Inferior parietal cortex (tissue), 1 donor: ENCODE measurements around the gene KIF26B.

Source experiments
- DNase-seq: peaks from one replicate; pipeline ENCODE4 v3.0.0-alpha.2; 2016; ENCODE audit errors: extremely low spot score

KIF26B gene

DNA sequence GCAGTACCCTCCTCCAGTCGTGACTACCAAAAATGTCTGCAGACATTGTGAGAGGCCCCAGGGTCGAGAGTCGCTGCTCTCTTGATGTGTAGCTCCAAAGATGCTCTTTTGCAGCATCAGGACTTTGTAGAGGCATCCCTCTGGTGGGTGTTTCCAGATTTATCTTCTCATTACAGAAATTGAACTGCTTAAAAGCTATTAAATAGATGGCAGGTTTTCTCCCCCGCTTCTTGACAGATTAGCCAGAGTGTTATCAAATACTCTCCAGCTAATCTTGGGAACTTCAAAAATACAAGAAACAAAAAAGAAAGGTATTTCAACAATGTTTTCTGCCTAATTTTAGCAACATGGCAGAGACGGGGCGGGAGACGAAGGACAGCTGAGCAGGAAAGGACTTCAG, 265.2 kb downstream of the KIF26B start:
- no peak for DNase-seq

GRCh38 chr1:245420926-245421325, 266.1 kb downstream of the KIF26B start:
- DNase-seq, result no peak

- no peak for DNase-seq
Measured at GRCh38 chr1:245428681-245429080, 273.9 kb downstream of the KIF26B start.

- no peak for DNase-seq
Measured at GRCh38 chr1:245431706-245432105, 276.9 kb downstream of the KIF26B start.

- DNase-seq, result no peak
Measured at GRCh38 chr1:245432228-245432875, 277.6 kb downstream of the KIF26B start.

- no peak for DNase-seq
Measured at GRCh38 chr1:245433561-245433960, 278.8 kb downstream of the KIF26B start.

DNA sequence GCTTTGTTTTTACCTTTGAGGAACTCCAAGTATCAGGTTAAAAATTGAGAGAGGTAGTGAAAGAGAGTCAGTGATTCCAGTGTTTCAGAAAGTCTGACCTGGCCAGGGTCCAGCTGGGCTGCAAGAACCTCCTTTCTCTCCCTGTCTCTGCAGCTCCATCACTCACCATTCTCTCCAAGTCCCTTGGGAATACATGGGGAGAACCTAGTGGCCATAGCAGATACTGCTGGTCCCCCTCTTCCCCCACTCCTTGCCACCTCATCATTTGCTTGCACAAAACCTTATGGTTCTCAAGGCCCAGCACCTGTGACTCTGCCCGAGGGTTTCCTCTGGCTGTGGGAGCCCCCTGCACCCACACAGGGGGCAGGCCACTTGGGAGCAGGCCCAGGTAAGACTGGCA, 279.5 kb downstream of the KIF26B start:
- DNase-seq, result no peak

GRCh38 chr1:245436407-245436806, 281.6 kb downstream of the KIF26B start:
- no peak for DNase-seq

DNA sequence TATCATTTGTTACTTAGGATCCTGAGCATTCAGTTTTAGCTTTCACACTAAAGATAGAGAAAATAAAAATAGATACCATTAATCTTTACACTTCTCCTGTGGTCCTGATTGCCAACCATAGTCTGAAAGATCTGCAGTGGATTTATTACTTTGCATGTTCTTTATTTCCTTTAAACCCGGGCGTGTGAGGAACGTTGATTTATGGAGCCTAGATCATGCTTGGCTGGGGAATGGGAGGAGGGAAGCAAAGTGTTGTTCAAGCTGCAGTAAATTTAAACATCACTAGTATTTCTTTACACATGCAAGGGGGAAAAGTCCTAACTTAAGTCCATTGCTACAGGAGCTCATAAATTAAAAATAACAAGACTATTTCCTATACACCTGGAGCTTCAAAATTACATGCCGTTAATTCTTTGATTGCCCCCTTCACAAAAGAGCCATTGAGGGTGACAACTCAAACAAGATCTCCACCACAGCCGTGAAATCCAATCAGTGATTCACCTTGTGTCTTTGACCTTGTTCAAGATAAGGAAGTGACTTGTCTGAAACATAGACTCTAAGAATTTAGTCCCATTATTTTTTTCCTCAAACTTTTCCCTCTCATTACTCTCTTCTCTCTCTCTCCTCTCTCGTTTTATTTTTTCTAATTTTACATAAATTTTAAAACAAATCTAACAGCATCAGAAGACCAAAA, 282.7 kb downstream of the KIF26B start:
- no peak for DNase-seq

DNA sequence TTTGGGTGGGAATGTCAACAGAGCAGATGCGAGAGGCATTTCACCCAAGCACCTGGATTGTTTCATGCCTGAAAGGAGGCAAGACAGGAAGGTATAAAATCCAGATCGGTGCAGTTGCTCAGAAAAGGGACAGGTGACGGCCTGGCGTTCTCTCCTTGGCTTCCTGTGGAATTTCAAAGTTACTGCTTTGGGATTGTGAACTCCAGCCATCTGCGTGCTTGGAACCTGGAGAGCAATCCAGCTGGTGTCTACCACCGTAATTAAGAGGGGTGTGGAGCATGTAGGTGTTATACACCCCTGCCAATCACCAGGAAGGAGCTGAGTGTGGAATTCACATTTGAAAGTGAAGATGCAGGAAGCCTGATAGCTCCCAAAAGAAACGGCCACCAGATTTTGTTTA, 286.1 kb downstream of the KIF26B start:
- no peak for DNase-seq

GRCh38 chr1:245441689-245442088, 286.9 kb downstream of the KIF26B start:
- DNase-seq, result no peak

DNA sequence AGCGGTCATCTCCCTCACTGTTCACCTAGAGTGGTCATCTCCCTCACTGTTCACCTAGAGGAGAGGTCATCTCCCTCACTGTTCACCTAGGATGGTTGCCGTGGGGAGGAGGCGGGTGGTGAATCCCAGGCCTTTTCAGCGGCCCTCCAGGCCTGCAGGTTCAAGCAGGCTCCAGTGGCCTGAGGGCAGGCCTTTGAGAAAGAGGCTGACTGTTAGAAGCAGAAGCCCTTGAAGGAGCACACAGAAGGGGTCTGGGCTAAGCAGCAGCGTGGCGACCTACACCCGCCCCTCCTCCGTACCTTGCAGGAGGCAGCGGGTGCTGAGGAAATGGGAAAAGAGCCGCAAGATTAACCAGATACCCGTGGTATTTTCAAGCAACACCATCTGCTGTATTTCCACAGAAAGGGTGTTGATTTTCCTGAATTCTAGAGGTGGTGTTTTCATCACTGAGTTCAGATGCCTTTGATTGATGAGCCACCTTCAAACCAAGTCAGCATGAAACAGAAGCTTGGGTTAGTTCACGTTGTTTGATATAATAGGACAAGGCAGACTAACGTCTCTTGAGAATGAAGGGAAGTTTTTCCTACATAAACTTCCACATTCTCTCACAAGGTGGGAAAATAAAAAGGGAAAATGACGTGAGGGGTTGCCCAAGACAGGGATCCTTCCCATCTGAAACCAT, 289.5 kb downstream of the KIF26B start:
- DNase-seq, result no peak

GRCh38 chr1:245444945-245445344, 290.2 kb downstream of the KIF26B start:
- no peak for DNase-seq

GRCh38 chr1:245448531-245448930, 293.7 kb downstream of the KIF26B start:
- DNase-seq, result no peak

GRCh38 chr1:245448975-245449431, 294.2 kb downstream of the KIF26B start:
- DNase-seq, result no peak

GRCh38 chr1:245453541-245453940, 298.8 kb downstream of the KIF26B start:
- no peak for DNase-seq

GRCh38 chr1:245454051-245454450, 299.3 kb downstream of the KIF26B start:
- no peak for DNase-seq

DNA sequence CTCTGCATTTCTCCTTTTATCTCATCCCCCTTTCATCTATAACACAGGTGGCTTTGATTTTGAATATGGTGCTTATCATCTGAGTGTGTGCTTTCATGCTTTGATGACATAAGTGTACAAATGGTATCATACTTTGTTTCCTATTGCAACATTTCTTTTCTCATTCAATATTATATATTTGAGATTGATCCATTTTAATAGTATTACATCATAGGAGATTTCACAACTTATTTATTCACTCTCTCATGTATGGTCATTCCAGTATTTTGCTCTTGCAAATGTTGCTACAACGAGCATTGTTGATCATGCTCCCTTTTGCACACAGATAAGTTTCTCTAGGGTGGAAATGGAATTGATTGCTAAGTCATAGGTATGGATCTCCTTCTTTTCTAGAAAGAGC, 302.8 kb downstream of the KIF26B start:
- no peak for DNase-seq

GRCh38 chr1:245458234-245458633, 303.4 kb downstream of the KIF26B start:
- no peak for DNase-seq

GRCh38 chr1:245458761-245459174, 304.0 kb downstream of the KIF26B start:
- DNase-seq, result peak; percentile 27

- DNase-seq, result no peak
Measured at GRCh38 chr1:245459621-245460020, 304.8 kb downstream of the KIF26B start.

GRCh38 chr1:245461681-245462080, 306.9 kb downstream of the KIF26B start:
- DNase-seq, result no peak

DNA sequence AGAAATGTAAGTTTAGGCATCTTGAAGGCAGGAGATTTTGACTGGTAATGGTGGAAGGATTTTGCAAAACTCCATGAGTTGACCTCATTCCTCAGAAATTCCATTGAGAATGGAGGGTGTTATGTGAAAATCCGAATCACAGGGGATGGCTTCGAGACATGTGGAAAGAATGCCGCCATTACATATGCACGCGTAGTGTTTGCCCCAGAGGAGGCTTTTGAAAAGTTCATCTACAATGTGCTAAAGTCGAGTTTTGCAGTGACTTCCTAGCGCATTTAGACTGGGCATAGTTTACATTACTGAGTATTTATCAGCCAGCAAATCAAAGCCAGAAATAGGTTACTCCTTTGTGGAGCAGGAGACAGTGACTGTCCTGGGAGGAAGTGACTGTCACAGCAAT, 307.4 kb downstream of the KIF26B start:
- no peak for DNase-seq
